OCI-LY3 (cell line): Measurements from ENCODE around the gene WNT5A.

ENCODE experiments used
- H2AFZ ChIP-seq: fragments of 200-600, 300-600 bp; shearing (Covaris generic); 2 replicates; pipeline ENCODE4 v1.6.0; 2014; ENCODE audit warnings: antibody characterized with exemption, low read depth, low read length
- H3K27ac ChIP-seq: fragments of 200-600, 300-600 bp; sonication (generic); 2 replicates; pipeline ENCODE4 v1.5.1; 2014; ENCODE audit warnings: mild to moderate bottlenecking, low read length, moderate library complexity, mixed read lengths
- H3K27me3 ChIP-seq: fragments of 200-600, 300-600 bp; sonication (generic); 2 replicates; pipeline ENCODE4 v1.6.1; 2014; ENCODE audit warnings: low read depth, low read length, mixed read lengths
- H3K36me3 ChIP-seq: fragments of 200-600, 300-600 bp; sonication (generic); replicated peaks from 2 replicates; pipeline ENCODE3; 2014; ENCODE audit warnings: low read depth, low read length, mixed read lengths
- H3K4me1 ChIP-seq: fragments of 300-600, 200-600 bp; sonication (generic); 2 replicates; pipeline ENCODE4 v1.6.1; 2014; ENCODE audit warnings: low read length, mixed read lengths
- H3K4me2 ChIP-seq: fragments of 200-600, 300-600 bp; sonication (generic); 2 replicates; pipeline ENCODE4 v1.6.1; 2014; ENCODE audit warnings: low read length, mixed read lengths
- H3K4me3 ChIP-seq: fragments of 300-600, 200-600 bp; sonication (generic); 2 replicates; pipeline ENCODE4 v1.5.1; 2014; ENCODE audit warnings: antibody characterized with exemption, mild to moderate bottlenecking, low read length, moderate library complexity
- H3K79me2 ChIP-seq: fragments of 300-600, 200-600 bp; shearing (Covaris generic); 2 replicates; pipeline ENCODE4 v1.6.1; 2014; ENCODE audit warnings: mild to moderate bottlenecking, low read length, mixed read lengths
- H3K9ac ChIP-seq: fragments of 300-600, 200-600 bp; shearing (Covaris generic); 2 replicates; pipeline ENCODE4 v1.6.0; 2014; ENCODE audit warnings: mild to moderate bottlenecking, low read length, moderate library complexity
- H3K9me3 ChIP-seq: fragments of 200-600, 300-600 bp; shearing (Covaris generic); 2 replicates; pipeline ENCODE4 v1.6.1; 2014; ENCODE audit warnings: low read length, mixed read lengths; ENCODE audit not compliant: insufficient read depth
- H4K20me1 ChIP-seq: fragments of 200-600, 300-600 bp; sonication (generic); 2 replicates; pipeline ENCODE4 v1.6.1; 2016; ENCODE audit warnings: low read length, mixed read lengths; ENCODE audit not compliant: insufficient read depth
- EZH2phosphoT487 ChIP-seq: fragments of 200-600 bp; shearing (Covaris generic); IDR thresholded peaks from 2 replicates; pipeline ENCODE4 v1.6.1; 2018; ENCODE audit warnings: antibody characterized with exemption, mixed run types, low read depth
- TF ChIP-seq, protein P1 (sequence below): fragments of 200-600, 300-600 bp; sonication (generic); IDR thresholded peaks from 2 replicates; pipeline ENCODE4 v1.5.1; 2014; ENCODE audit warnings: antibody characterized with exemption, low read length, low read depth

The WNT5A gene

DNA sequence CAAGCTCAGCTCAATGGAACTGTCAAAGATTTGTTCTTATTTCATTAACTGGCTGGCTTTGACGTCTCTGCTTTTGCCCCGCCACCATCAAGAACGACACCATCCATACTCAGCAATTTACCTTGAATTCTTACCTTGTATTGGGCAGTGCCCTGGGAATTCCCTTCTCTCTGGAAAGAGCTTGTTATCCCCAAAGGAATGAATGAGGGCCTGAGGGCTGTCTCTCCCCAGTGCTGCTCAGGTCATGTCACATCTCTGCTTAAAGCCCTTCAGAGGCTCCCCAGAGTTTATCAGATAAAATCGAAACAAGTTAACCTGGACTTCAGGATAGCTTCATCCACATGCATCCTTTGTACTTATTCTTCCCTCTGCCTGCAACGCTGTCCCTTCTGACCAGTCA is 5.9 kb upstream of the WNT5A start:
- Histone ChIP-seq H3K9me3 (no peaks in the 10 kb centered on the region; the same call in 1 of the 2 replicates), H2AFZ (no peak overlapping the region), H3K27me3 (no peaks in the 10 kb centered on the region; the same call in 1 of the 2 replicates), H3K36me3 (no peaks in the 10 kb centered on the region), H3K79me2 (no peaks in the 10 kb centered on the region), H3K27ac (no peak overlapping the region), H3K9ac (no peak overlapping the region), H3K4me3 (no peak overlapping the region), H3K4me2 (no peak overlapping the region), H3K4me1 (no peaks in the 10 kb centered on the region), H4K20me1 (no peaks in the 10 kb centered on the region)
- TF ChIP-seq EZH2phosphoT487 = no peak
- TF ChIP-seq, protein P1, sequence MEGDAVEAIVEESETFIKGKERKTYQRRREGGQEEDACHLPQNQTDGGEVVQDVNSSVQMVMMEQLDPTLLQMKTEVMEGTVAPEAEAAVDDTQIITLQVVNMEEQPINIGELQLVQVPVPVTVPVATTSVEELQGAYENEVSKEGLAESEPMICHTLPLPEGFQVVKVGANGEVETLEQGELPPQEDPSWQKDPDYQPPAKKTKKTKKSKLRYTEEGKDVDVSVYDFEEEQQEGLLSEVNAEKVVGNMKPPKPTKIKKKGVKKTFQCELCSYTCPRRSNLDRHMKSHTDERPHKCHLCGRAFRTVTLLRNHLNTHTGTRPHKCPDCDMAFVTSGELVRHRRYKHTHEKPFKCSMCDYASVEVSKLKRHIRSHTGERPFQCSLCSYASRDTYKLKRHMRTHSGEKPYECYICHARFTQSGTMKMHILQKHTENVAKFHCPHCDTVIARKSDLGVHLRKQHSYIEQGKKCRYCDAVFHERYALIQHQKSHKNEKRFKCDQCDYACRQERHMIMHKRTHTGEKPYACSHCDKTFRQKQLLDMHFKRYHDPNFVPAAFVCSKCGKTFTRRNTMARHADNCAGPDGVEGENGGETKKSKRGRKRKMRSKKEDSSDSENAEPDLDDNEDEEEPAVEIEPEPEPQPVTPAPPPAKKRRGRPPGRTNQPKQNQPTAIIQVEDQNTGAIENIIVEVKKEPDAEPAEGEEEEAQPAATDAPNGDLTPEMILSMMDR = no peak

DNA sequence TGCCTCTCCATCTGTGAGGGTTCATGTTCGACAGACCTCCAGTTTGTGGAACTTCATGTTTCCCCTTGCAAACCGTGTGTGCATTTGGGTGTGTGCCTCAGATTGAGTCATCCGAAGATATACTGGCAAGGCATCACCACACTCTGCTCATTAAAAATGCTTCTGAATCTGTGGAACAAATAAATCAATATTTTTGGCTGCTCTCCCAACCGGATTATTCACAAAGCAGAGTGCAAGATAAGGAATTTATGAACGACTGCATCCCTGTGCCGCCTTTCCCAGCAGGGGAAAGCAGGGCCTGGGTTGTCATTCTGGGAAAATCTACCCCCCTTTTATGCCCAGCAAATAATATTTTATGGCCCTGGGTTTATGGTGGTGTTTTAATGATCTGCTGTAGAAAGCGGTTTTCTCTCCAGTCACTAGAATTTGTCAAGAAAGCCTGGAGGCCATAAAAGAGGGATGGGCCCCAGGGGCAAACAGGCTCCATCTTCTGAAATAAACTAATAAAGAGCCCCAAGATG is 4.2 kb upstream of the WNT5A start:
- no peaks in the 10 kb centered on the region; the same call in 1 of the 2 replicates for H3K9me3 ChIP-seq
- H3K9ac ChIP-seq = no peak overlapping the region
- no peak overlapping the region for H3K4me2 ChIP-seq
- peaks cover 10% of the 10 kb centered on the region for H3K27me3 ChIP-seq
- TF ChIP-seq, protein P1 = no peak
- no peak for TF ChIP-seq EZH2phosphoT487
- H2AFZ ChIP-seq = no peak overlapping the region
- no peaks in the 10 kb centered on the region; the same call in 1 of the 2 replicates for H3K4me1 ChIP-seq
- H3K36me3 ChIP-seq = no peaks in the 10 kb centered on the region
- no peaks in the 10 kb centered on the region for H4K20me1 ChIP-seq
- no peaks in the 10 kb centered on the region for H3K79me2 ChIP-seq
- no peak overlapping the region for H3K4me3 ChIP-seq
- no peak overlapping the region for H3K27ac ChIP-seq

DNA sequence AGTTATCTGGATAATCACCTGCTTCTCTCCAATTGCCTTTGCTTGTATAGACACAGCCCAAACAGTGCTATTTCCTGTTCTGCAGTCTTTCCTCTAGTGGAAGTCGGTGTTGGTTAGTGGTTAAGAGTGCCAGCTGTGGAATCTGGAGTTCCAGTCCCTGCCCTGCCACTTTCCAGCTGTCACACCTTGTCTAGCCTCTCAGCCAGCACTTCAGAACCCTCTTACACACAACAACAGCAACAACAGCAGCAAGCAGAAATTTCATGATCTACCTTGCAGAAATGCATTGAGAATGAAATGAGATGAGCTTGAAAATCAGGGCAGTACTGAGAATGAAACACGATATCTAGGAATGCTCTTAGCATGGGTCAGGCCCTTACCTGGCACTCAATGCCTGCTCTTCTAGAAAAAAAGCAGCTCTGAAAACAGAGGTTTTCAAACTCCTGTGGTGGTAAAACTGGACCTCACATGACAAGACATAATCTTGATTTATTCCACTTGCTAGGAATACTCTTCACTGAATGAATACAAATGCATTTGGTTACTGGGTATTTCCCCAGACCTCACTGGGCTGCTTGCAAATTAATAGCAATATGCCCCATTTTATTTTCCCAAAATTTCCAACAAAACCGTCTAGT is 3.3 kb upstream of the WNT5A start:
- H3K4me2 ChIP-seq = no peak overlapping the region
- H3K79me2 ChIP-seq = no peaks in the 10 kb centered on the region
- H3K4me1 ChIP-seq = peaks cover 5% of the 10 kb centered on the region; the same call in 1 of the 2 replicates
- no peaks in the 10 kb centered on the region for H3K36me3 ChIP-seq
- H4K20me1 ChIP-seq = no peaks in the 10 kb centered on the region
- no peak overlapping the region for H2AFZ ChIP-seq
- peaks cover 15% of the 10 kb centered on the region for H3K27me3 ChIP-seq
- TF ChIP-seq, protein P1 = no peak
- no peak overlapping the region for H3K4me3 ChIP-seq
- no peaks in the 10 kb centered on the region; the same call in 1 of the 2 replicates for H3K9me3 ChIP-seq
- H3K9ac ChIP-seq = no peak overlapping the region
- no peak overlapping the region for H3K27ac ChIP-seq

DNA sequence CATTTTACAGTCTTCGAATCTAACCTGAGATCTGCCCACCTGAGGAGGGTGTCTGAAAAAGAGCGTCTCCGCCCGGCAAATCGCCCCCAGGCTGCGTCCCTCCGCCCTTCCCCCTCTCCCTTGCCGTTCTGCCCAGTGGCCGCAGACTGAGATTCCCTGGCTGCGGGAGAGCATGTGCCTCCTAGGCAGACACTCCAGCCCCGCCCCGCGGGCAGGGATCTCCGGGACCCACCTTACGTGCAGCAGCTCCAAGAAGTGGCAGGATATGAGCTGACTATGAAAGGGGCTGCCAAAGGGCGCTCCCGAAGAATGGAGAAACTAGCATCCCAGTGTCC is 2.7 kb upstream of the WNT5A start:
- H3K27ac ChIP-seq = no peak overlapping the region
- H3K4me1 ChIP-seq = peaks cover 6% of the 10 kb centered on the region; the same call in 1 of the 2 replicates
- H3K36me3 ChIP-seq = no peaks in the 10 kb centered on the region
- H3K4me2 ChIP-seq = no peak overlapping the region
- no peak overlapping the region for H3K9ac ChIP-seq
- H4K20me1 ChIP-seq = no peaks in the 10 kb centered on the region
- H3K27me3 ChIP-seq = peaks cover 15% of the 10 kb centered on the region
- no peaks in the 10 kb centered on the region for H3K79me2 ChIP-seq
- H2AFZ ChIP-seq = no peak overlapping the region
- H3K4me3 ChIP-seq = no peak overlapping the region
- H3K9me3 ChIP-seq = no peaks in the 10 kb centered on the region; the same call in 1 of the 2 replicates
- no peak for TF ChIP-seq EZH2phosphoT487
- TF ChIP-seq, protein P1 = no peak
